Measurements from ENCODE around the gene UGT1A9.

DNA sequence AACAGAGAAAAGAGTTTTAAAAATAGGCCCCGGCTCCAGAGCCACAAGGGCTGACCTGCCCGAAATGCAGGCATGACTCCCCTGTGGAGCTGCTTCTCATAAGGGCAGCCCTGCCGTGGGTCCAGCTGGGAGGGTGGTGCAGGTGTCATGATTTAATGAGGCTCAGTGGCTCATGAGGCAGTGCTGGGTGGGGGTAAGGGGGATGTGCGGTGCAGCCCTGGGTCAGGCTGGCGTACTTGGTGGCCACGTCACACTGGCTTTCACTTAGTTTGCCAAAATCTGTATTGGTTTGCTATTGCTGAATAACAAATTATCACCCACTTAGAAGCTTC is 149.0 kb downstream of the UGT1A9 start:
- TF ChIP-seq EZH2 (IDR thresholded peaks at IDR 0.05; ENCODE audit: insufficient read depth, poor library complexity, severe bottlenecking) (no peak), EZH2phosphoT487 (IDR thresholded peaks at IDR 0.05; ENCODE audit: insufficient read depth, low read depth) (no peak)
